GM21367 (cell line): ENCODE measurements around the gene OTUD1.

Source experiments
- ATAC-seq: cut with Tn5 transposase; IDR thresholded peaks from one replicate; pipeline ENCODE4 v1.9.1; 2021; ENCODE audit not compliant: unreplicated experiment

The OTUD1 gene

DNA sequence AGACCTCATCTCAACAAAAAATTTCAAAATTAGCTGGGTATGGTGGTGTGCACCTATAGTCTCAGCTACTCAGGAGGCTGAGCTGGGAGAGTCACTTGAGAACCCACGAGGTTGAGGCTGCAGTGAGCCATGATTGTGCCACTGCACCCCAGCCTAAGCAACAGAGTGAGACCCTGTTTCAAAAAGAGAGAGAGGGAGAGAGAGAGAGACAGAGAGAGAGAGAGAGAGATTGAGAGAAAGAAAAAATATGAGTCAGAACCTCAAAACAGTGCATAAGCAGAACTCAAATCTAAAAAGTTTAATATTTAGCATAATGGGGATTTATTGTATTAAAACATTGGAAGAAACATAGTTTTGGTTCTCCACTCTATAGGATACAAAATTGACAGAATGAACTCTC, 17.5 kb upstream of the OTUD1 start:
- no peak for ATAC-seq

DNA sequence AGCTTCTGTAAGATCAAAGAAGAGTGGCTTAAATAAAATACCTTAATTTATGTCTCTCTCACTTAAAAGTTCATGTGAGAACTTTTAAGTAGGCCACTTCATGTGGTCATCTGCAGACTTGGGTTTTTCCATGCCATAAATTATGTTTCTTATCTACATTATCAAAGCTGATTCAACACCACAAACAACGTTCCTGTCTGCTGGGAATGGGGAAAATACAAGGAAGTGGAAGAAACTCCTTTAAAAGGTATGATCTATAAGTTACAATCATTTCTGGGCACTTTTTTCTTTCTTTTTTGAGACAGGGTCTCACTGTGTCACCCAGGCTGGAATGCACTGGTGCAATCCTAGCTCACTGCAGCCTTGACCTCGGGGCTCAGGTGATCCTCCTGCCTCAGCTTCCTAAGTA, 16.9 kb upstream of the OTUD1 start:
- no peak for ATAC-seq

DNA sequence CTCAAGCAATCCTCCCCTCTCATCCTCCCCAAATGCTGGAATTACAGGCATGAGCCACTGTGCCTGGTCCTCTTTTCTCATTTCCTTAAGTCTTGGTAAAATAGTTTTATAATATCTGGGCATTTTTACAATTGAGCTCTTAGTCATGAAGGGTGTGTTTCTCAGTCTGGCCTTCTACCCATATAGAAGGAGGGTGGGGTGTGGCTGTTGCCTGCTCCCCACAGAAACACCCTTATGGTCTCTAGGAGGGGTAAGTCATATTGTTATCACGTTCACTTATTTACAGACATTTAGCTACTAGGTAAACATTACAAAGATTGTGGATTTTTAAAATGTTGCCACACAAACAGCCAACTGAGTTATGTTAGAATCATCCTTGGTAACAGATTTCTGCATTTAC, 6.7 kb upstream of the OTUD1 start:
- no peak for ATAC-seq

DNA sequence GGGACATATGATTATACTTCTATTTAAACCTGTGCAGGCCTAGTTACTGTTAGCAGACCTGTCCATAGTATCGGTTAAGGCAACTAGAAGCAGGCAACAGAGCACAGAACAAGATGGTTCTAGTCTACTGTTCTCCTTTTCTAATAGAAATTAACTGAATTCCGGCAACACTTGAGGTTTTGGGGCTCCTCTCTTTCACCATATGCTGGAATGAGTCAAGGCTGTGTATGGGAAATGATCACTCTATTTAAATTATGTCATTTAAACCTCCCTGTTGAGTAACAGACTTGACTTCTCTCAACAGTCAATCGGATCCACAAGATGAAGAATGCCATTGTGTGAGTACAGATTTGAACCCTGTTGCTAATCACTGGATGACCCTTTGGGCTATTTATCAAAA, 6.2 kb upstream of the OTUD1 start:
- ATAC-seq = no peak

- no peak for ATAC-seq
These were observed 5.2 kb upstream of the OTUD1 start for GRCh38 chr10:23433701-23434100.

DNA sequence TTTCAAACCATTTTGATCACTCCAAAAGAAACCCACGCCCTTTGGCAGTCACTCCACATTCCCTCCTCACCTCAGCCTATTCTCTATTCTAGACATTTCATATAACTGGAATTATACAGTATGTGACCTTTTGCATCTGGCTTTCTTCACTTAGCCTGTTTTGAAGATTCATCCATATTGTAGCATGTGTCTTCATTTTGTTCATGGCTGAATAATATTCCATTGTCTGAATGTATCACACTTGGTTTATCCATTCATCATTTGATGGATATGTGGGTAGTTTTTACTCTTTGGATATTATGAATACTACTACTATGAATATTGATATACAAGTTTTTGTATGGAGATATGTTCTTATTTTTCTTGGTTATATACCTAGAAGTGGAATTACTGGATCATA, 3.5 kb upstream of the OTUD1 start:
- ATAC-seq = no peak

GRCh38 chr10:23436983-23437382, 1.9 kb upstream of the OTUD1 start:
- ATAC-seq = no peak

GRCh38 chr10:23437963-23438546, 820 bp upstream of the OTUD1 start:
- ATAC-seq = no peak

- ATAC-seq = peak; percentile 9
These were observed 631 bp downstream of the OTUD1 start for GRCh38 chr10:23439452-23439960.

- peak; percentile 19 for ATAC-seq
These were observed 1.4 kb downstream of the OTUD1 start for GRCh38 chr10:23439961-23440889.

- ATAC-seq = no peak
These were observed 2.4 kb downstream of the OTUD1 start for GRCh38 chr10:23441251-23441650.

DNA sequence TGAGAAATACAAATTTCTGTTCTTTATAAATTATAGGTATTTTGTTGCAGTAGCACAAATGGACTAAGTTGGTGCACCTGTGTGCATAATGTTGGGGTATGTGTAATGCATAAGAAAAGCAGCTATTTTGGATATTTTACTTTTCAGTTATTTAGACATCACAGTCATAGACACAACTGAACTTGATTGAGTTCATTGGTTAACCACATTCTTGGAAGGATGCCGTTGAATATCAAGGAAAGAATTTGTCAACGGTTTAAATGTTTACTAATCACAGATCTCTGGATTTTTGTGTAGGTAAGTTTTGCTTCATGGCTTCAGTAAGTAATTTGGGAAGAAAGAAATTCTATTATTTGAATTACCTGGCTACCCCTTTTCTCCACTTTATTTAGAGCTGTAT, 4.1 kb downstream of the OTUD1 start:
- no peak for ATAC-seq

DNA sequence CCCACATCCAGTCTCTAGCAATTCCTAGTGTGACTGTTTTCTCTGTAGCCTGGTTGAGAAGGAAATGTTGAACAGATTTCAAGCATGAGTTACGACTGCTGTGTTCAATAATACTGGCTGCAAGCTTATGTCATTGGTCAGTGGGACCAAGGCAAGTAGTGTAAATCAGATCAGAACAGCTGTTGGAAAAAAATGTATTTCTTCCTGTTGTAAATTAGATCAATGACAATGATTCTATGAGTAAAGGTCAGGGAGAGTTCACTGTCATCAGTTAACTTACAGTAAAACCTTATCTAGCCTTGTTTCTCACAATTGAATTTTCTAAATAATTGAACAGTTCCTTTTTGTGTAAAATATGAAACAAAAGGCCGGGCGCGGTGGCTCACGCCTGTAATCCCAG, 6.7 kb downstream of the OTUD1 start:
- no peak for ATAC-seq

DNA sequence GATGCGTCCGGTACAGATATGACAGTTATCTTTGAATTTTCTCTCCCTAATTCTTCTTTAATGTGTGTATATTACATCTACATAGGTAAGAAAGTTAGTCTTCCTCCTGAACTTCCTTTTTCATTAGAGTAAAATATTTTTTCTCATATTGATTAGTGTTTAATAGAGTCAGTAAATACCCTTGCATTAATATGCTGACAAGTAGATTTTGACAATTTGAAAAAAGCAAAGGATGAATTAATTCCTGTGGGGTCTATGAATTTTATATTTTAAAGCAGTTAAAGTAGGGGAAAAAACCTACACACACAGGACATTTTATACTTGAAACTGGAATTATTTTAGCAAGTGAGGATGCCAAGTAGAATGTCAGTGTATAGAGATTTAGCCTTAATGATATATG, 9.4 kb downstream of the OTUD1 start:
- no peak for ATAC-seq

GRCh38 chr10:23448802-23449570, 10.1 kb downstream of the OTUD1 start:
- ATAC-seq = peak; percentile 96

GRCh38 chr10:23452033-23452655, 13.3 kb downstream of the OTUD1 start:
- no peak for ATAC-seq

DNA sequence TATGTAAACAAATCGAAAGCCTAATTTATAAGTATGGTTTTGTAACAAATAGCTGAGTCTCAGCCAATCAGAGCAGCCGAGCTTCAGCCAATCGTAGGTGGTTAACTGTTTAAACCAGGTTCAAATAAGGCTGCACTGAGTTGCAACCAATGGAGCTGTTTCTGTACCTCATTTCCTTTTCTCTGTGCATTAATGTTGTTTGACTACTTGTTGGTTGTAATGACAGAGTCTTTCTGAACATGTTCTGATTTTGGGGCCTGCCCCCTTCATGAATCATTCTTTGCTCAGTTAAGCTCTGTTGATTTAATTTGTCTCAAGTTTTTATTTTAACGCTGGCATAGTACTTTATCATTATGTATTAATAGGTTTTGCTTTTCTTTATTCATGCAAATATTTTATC, 14.6 kb downstream of the OTUD1 start:
- ATAC-seq = no peak

- no peak for ATAC-seq
These were observed 18.9 kb downstream of the OTUD1 start for GRCh38 chr10:23457632-23458417.

DNA sequence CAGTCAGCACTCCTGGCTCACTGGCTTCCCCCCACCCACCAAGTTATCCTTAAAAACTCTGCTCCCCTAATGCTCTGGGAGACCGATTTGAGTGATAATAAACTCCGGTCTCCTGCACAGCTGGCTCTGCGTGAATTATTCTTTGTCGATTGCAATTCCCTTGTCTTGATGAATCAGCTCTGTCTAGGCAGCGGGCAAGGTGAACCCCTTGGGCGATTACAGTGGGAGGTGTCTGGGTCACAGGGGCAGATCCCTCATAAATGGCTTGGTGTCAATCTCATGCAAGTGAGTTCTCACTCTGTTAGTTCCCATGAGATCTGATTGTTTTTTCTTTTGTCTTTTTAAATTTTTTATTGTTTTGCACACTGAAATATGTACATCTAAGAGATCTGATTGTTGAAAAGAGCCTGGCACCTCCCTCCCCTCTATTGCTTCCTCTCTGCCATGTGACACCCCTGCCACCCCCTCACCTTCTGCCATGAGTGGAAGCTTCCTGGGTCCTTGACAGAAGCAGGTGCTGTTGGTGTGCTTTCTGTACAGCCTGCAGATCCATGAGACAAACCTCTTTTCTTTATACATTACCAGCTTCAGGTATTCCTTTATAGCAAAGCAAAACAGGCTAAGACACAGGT, 20.5 kb downstream of the OTUD1 start:
- ATAC-seq = no peak

DNA sequence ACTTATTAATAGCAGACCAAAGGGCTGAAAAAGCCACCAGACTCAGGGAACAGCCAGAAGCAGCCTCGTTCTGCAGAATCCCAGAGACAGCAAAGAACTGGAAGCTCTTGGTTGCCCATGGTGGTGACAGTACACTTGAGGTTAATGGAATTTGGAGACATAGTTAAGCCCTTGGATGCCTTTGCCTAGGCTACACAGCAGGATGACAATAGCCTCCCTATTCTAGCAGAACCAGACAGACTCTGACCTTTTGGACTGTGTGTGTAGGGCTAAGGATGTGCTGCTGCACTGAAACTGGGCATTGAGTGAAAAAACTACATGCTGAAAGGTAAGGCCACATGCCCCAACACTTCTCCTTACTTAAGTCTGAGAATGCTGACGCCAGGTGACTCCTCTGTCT, 22.7 kb downstream of the OTUD1 start:
- ATAC-seq = no peak
